Loucy (cell line): ENCODE results near the gene CACNA1D.

Source experiments
- EZH2phosphoT487 ChIP-seq: fragments of 200-600 bp; IDR thresholded peaks from 2 replicates; pipeline ENCODE4 v1.6.1; 2018; ENCODE audit warnings: antibody characterized with exemption, mild to moderate bottlenecking, moderate library complexity, borderline replicate concordance
- TF ChIP-seq, protein P1 (sequence below): fragments of 200-600 bp; sonication (generic); conservative IDR thresholded peaks from 2 replicates; pipeline ENCODE4 v1.5.1; 2014; ENCODE audit warnings: mild to moderate bottlenecking, antibody characterized with exemption, low read length

DNA sequence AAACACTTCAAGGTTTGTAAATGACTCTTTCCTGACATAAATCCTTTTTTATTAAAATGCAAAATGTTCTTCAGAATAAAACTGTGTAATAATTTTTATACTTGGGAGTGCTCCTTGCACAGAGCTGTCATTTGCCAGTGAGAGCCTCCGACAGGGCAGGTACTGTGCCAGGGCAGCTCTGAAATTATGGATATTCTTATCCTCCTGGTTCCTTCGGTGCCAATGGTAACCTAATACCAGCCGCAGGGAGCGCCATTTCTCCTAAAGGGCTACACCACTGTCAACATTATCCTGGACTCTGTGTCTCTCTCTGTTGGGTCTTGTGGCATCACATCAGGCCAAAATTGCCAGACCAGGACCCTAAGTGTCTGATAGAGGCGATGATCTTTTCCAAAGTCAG is 318.8 kb downstream of the CACNA1D start:
- TF ChIP-seq, protein P1, sequence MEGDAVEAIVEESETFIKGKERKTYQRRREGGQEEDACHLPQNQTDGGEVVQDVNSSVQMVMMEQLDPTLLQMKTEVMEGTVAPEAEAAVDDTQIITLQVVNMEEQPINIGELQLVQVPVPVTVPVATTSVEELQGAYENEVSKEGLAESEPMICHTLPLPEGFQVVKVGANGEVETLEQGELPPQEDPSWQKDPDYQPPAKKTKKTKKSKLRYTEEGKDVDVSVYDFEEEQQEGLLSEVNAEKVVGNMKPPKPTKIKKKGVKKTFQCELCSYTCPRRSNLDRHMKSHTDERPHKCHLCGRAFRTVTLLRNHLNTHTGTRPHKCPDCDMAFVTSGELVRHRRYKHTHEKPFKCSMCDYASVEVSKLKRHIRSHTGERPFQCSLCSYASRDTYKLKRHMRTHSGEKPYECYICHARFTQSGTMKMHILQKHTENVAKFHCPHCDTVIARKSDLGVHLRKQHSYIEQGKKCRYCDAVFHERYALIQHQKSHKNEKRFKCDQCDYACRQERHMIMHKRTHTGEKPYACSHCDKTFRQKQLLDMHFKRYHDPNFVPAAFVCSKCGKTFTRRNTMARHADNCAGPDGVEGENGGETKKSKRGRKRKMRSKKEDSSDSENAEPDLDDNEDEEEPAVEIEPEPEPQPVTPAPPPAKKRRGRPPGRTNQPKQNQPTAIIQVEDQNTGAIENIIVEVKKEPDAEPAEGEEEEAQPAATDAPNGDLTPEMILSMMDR, result no peak
- TF ChIP-seq EZH2phosphoT487, result no peak
